Activated naive CD4-positive, alpha-beta T cell treated with anti-CD3 and anti-CD28 coated beads, Interleukin-2, amount 50 U/mL, for 24 hours (primary cell): Measurements from ENCODE around the gene RPL39L.
"Not testable (repeated sequence)": the region's sequence is repeated elsewhere in the genome, so short reads cannot be mapped to it uniquely, and the experiment has no call there.

Experiments
- H3K27ac Mint-ChIP-seq: one replicate; pipeline ENCODE4 v1.8.0; 2021; ENCODE audit warnings: mild to moderate bottlenecking, mixed read lengths
- H3K27me3 Mint-ChIP-seq: one replicate; pipeline ENCODE4 v1.8.0; 2021; ENCODE audit warnings: mixed read lengths
- H3K36me3 Mint-ChIP-seq: one replicate; pipeline ENCODE4 v1.8.0; 2021; ENCODE audit warnings: mixed read lengths
- H3K4me1 Mint-ChIP-seq: one replicate; pipeline ENCODE4 v1.8.0; 2021; ENCODE audit warnings: mixed read lengths
- H3K4me3 Mint-ChIP-seq: one replicate; pipeline ENCODE4 v1.8.0; 2021; ENCODE audit warnings: mild to moderate bottlenecking, mixed read lengths
- H3K9me3 Mint-ChIP-seq: one replicate; pipeline ENCODE4 v1.8.0; 2021; ENCODE audit warnings: mixed read lengths

RPL39L gene

GRCh38 chr3:187162265-187162953 is 23.1 kb upstream of the RPL39L start:
- no peaks in the 10 kb centered on the region for H3K4me1 Mint-ChIP-seq
- H3K9me3 Mint-ChIP-seq: no peaks in the 10 kb centered on the region
- no peaks in the 10 kb centered on the region for H3K27me3 Mint-ChIP-seq
- peaks cover 4% of the 10 kb centered on the region for H3K36me3 Mint-ChIP-seq
- no peak overlapping the region for H3K27ac Mint-ChIP-seq
- no peak overlapping the region for H3K4me3 Mint-ChIP-seq

- Mint-ChIP-seq H3K4me1 (no peaks in the 10 kb centered on the region), H3K4me3 (no peak overlapping the region), H3K36me3 (peaks cover 4% of the 10 kb centered on the region), H3K27ac (no peak overlapping the region), H3K27me3 (no peaks in the 10 kb centered on the region), H3K9me3 (no peaks in the 10 kb centered on the region)
Measured at GRCh38 chr3:187161556-187161955, 22.3 kb upstream of the RPL39L start.

GRCh38 chr3:187150599-187150998 is 11.3 kb upstream of the RPL39L start:
- H3K27me3 Mint-ChIP-seq: peaks cover 4% of the 10 kb centered on the region
- peak overlapping the region; percentile 15 for H3K27ac Mint-ChIP-seq
- H3K36me3 Mint-ChIP-seq: peaks cover 2% of the 10 kb centered on the region
- no peak overlapping the region for H3K4me3 Mint-ChIP-seq
- H3K4me1 Mint-ChIP-seq: peaks cover 11% of the 10 kb centered on the region
- H3K9me3 Mint-ChIP-seq: peaks cover 3% of the 10 kb centered on the region

- Mint-ChIP-seq H3K36me3 (peaks cover 2% of the 10 kb centered on the region), H3K27me3 (peaks cover 4% of the 10 kb centered on the region), H3K4me1 (peaks cover 11% of the 10 kb centered on the region), H3K27ac (peak overlapping the region; percentile 15), H3K4me3 (no peak overlapping the region), H3K9me3 (peaks cover 4% of the 10 kb centered on the region)
Measured at GRCh38 chr3:187150186-187150585, 10.9 kb upstream of the RPL39L start.

GRCh38 chr3:187146389-187146788 is 7.1 kb upstream of the RPL39L start:
- Mint-ChIP-seq H3K27me3 (peaks cover 3% of the 10 kb centered on the region), H3K27ac (no peak overlapping the region), H3K4me1 (no peaks in the 10 kb centered on the region), H3K36me3 (peaks cover 8% of the 10 kb centered on the region), H3K9me3 (peaks cover 9% of the 10 kb centered on the region), H3K4me3 (no peak overlapping the region)

DNA sequence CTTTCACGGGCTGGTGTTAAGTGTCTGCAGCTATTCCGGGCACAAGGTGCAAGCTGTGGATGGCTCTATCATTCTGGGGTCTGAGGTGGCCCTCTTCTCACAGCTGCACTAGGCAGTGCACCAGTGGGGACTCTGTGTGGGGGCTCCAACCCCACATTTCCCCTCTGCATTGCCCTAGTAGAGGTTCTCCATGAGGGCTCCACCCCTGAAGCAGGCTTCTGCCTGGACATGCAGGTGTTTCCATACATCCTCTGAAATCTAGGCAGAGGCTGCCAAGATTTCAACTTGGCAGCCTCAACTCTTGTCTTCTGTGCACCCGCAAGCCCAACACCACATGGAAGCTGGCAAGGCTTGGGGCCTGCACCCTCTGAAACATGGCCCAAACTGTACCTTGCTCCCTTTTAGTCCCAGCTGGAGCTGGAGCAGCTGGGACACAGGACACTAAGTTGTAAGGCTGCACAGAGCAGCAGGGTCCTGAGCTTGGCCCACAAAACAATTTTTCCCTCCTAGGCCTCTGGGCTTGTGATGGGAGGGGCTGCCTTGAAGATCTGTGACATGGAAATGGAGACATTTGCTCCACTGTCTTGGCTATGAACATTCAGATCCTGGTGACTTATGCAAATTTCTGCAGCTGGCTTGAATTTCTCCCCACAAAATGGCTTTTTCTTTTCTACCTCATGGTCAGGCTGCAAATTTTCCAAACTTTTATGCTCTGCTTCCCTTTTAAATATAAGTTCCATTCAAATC is 6.0 kb upstream of the RPL39L start:
- H3K4me1 Mint-ChIP-seq: no peaks in the 10 kb centered on the region
- no peak overlapping the region for H3K27ac Mint-ChIP-seq
- peaks cover 8% of the 10 kb centered on the region for H3K36me3 Mint-ChIP-seq
- H3K9me3 Mint-ChIP-seq: peaks cover 9% of the 10 kb centered on the region
- H3K4me3 Mint-ChIP-seq: no peak overlapping the region
- no peaks in the 10 kb centered on the region for H3K27me3 Mint-ChIP-seq

- peak overlapping the region; percentile 90 for H3K4me3 Mint-ChIP-seq
- peak overlapping the region; percentile 95 for H3K27ac Mint-ChIP-seq
- no peaks in the 10 kb centered on the region for H3K27me3 Mint-ChIP-seq
- peaks cover 7% of the 10 kb centered on the region for H3K36me3 Mint-ChIP-seq
- peaks cover 27% of the 10 kb centered on the region for H3K4me1 Mint-ChIP-seq
- peaks cover 5% of the 10 kb centered on the region for H3K9me3 Mint-ChIP-seq
Measured at GRCh38 chr3:187139895-187140253, 578 bp upstream of the RPL39L start.

DNA sequence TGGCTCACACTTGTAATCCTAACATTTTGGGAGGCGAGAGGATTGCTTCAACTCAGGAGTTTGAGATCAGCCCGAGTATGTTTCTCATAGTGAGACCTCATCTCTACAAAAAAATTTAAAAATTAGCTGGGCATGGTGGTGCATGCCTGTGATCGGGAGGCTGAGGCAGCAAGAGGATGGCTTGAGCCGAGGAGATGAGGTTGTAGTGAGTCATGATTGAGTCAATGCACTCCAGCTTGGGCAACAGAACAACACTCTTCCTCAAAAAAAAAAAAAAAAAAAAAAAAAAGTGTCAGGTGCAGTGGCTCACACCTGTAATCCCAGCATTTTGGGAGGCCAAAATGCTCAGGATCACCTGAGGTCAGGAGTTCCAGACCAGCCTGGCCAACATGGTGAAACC is 2.4 kb downstream of the RPL39L start:
- Mint-ChIP-seq H3K27me3 (no peaks in the 10 kb centered on the region), H3K4me1 (peaks cover 38% of the 10 kb centered on the region), H3K4me3 (no peak overlapping the region), H3K36me3 (peaks cover 5% of the 10 kb centered on the region), H3K27ac (no peak overlapping the region), H3K9me3 (peaks cover 3% of the 10 kb centered on the region)

GRCh38 chr3:187136337-187136736 is 3.0 kb downstream of the RPL39L start:
- H3K4me3 Mint-ChIP-seq: no peak overlapping the region
- no peak overlapping the region for H3K27ac Mint-ChIP-seq

DNA sequence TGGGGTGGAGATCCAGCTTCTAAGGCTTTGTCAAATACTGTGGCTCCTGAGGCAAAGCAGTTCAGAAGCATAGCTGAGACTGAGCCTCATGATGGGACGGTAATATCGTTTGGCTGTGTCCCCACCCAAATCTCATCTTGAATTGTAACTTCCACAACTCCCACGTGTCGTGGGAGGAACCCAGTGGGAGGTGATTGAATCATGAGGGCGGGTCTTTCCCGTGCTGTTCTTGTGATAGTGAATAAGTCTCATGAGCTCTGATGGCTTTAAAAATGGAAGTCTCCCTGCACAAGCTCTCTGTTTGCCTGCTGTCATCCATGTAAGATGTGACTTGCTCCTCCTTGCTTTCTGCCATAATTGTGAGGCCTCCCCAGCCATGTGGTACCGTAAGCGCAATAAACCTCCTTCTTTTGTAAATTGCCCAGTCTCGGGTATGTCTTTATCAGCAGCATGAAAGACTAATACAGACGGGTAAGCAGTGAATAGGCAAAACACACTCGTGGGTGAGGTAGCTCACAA is 4.1 kb downstream of the RPL39L start:
- H3K4me3 Mint-ChIP-seq, H3K36me3 Mint-ChIP-seq, H3K27ac Mint-ChIP-seq, H3K27me3 Mint-ChIP-seq, H3K9me3 Mint-ChIP-seq: not testable (repeated sequence)
- H3K4me1 Mint-ChIP-seq: peaks cover 50% of the 10 kb centered on the region

More at GRCh38 chr3:187136337-187136736, 3.0 kb downstream of the RPL39L start:
- Mint-ChIP-seq H3K27me3 (no peaks in the 10 kb centered on the region), H3K4me1 (peaks cover 40% of the 10 kb centered on the region), H3K9me3 (no peaks in the 10 kb centered on the region), H3K36me3 (peaks cover 5% of the 10 kb centered on the region)

- Mint-ChIP-seq H3K4me1 (peaks cover 47% of the 10 kb centered on the region), H3K36me3 (peaks cover 14% of the 10 kb centered on the region)
- not testable (repeated sequence) for H3K4me3 Mint-ChIP-seq, H3K9me3 Mint-ChIP-seq, H3K27ac Mint-ChIP-seq, H3K27me3 Mint-ChIP-seq
Measured at GRCh38 chr3:187133181-187133580, 6.1 kb downstream of the RPL39L start.

- no peaks in the 10 kb centered on the region for H3K9me3 Mint-ChIP-seq
- peaks cover 46% of the 10 kb centered on the region for H3K4me1 Mint-ChIP-seq
- no peaks in the 10 kb centered on the region for H3K27me3 Mint-ChIP-seq
- no peak overlapping the region for H3K27ac Mint-ChIP-seq
- H3K36me3 Mint-ChIP-seq: peaks cover 14% of the 10 kb centered on the region
- no peak overlapping the region for H3K4me3 Mint-ChIP-seq
Measured at GRCh38 chr3:187132666-187133065, 6.6 kb downstream of the RPL39L start.

DNA sequence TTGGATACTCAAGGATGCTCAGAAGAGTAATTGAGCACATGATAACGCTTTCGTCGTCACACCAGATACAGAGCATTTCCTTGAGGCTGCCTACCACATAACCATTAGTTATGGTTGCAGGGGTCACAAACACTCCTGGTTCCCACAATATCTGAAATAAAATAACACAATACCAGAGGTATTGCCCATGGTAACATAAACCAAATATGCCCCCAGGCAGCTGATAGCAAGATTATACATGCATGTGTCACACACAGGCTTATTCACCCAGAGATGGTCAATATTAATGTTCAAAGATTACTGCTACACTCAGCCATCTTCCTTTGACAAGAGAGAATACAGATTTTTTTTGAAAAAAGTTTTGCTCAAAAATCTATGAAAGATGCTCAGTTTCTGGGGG is 7.3 kb downstream of the RPL39L start:
- Mint-ChIP-seq H3K27me3 (no peaks in the 10 kb centered on the region), H3K4me3 (no peak overlapping the region), H3K36me3 (peaks cover 14% of the 10 kb centered on the region), H3K27ac (peak overlapping the region; percentile 41), H3K4me1 (peaks cover 46% of the 10 kb centered on the region), H3K9me3 (no peaks in the 10 kb centered on the region)

GRCh38 chr3:187130346-187131066 is 8.8 kb downstream of the RPL39L start:
- H3K4me3 Mint-ChIP-seq: peak overlapping the region; percentile 63

DNA sequence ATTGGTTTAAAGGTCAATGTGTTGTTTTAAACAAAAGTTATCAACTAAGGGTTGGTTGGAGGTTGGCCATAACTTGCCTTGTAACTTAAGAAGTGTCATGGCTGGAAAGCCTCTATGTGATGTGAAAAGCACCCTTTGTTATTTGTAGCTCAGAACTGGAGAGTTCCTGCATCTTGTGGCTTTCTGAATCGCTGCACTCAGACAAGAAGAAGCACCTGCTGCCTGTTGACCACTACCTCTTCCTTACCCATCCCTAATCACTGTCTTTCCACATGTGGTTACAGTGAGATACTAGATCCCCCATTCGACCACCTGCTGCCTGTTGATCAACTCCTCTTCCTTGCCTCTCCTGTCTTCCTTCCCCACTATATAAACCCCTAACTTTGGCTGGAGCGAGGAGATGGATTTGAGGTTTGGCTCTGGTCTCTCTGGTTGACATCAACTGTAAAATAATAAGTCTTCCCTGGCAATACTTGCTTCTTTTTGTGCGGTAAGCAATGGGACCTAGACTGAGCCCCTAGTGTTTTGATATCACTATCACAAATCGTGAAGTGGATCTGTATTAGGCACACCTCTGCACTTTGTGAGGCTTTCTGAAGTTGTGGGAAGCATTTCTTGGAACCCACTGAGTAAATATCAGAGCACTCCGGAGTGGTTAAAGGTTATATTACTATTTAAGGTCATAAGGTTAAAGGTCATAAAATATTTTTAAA is 13.8 kb downstream of the RPL39L start:
- H3K36me3 Mint-ChIP-seq: peaks cover 9% of the 10 kb centered on the region
- H3K27me3 Mint-ChIP-seq: no peaks in the 10 kb centered on the region
- H3K9me3 Mint-ChIP-seq: peaks cover 4% of the 10 kb centered on the region
- H3K27ac Mint-ChIP-seq: no peak overlapping the region
- no peak overlapping the region for H3K4me3 Mint-ChIP-seq
- peaks cover 17% of the 10 kb centered on the region for H3K4me1 Mint-ChIP-seq

More at GRCh38 chr3:187130346-187131066, 8.8 kb downstream of the RPL39L start:
- peaks cover 4% of the 10 kb centered on the region for H3K9me3 Mint-ChIP-seq
- H3K36me3 Mint-ChIP-seq: peaks cover 16% of the 10 kb centered on the region
- H3K27me3 Mint-ChIP-seq: no peaks in the 10 kb centered on the region
- H3K4me1 Mint-ChIP-seq: peaks cover 42% of the 10 kb centered on the region
- peak overlapping the region; percentile 99 for H3K27ac Mint-ChIP-seq
